Spleen (tissue), 11 donors: ENCODE measurements around the gene MRC1. TPM values are rescaled to one million over a fixed set of nuclear protein-coding genes. Genes with fewer than 3 reads are reported as not detected.

Experiments
- DNase-seq: peaks from one replicate; pipeline ENCODE4 v3.0.0-alpha.2; 2020
- H3K27ac ChIP-seq, 8 donors: fragments of 200-600 bp; sonication (generic) in 7 of 8; 1 replicate in 4 of 8; 2 replicates in 4 of 8; pipeline versions ENCODE4 v1.5.0 to v1.8.0; 2016 to 2021; ENCODE audit warnings: inconsistent platforms in 4 of 8, mild to moderate bottlenecking in 4 of 8, moderate library complexity in 1 of 8
- H3K27me3 ChIP-seq, 7 donors: fragments of 200-600 bp; sonication (generic) in 6 of 7; replicated peaks in 1 of 7; 1 replicate in 4 of 7; 2 replicates in 3 of 7; pipeline versions ENCODE4 v1.5.0 to v1.8.0; 2016 to 2021; ENCODE audit warnings: inconsistent platforms in 3 of 7, mild to moderate bottlenecking in 1 of 7
- H3K36me3 ChIP-seq, 6 donors: fragments of 200-600 bp; sonication (generic) in 5 of 6; 1 replicate in 4 of 6; 2 replicates in 2 of 6; pipeline versions ENCODE4 v1.5.0 to v1.8.0; 2016 to 2021; ENCODE audit warnings: inconsistent platforms in 2 of 6
- H3K4me1 ChIP-seq, 6 donors: fragments of 200-600 bp; sonication (generic) in 5 of 6; 1 replicate in 3 of 6; 2 replicates in 3 of 6; pipeline versions ENCODE4 v1.5.0 to v1.8.0; 2016 to 2021; ENCODE audit warnings: inconsistent platforms in 3 of 6
- H3K4me3 ChIP-seq, 8 donors: fragments of 200-600 bp; sonication (generic) in 7 of 8; 1 replicate in 4 of 8; 2 replicates in 4 of 8; pipeline versions ENCODE4 v1.5.0 to v1.8.0; 2016 to 2021; ENCODE audit warnings: inconsistent platforms in 4 of 8, mild to moderate bottlenecking in 4 of 8, moderate library complexity in 2 of 8
- H3K9me3 ChIP-seq, 8 donors: fragments of 200-600 bp; sonication (generic) in 7 of 8; 1 replicate in 4 of 8; 2 replicates in 4 of 8; pipeline versions ENCODE4 v1.5.0 to v1.8.0; 2016 to 2021; ENCODE audit warnings: inconsistent platforms in 4 of 8
- POLR2A ChIP-seq, 3 donors: fragments of 450-650 bp; IDR thresholded peaks; one replicate each; pipeline ENCODE4 v1.5.1; 2017; ENCODE audit warnings: antibody characterized with exemption in 3 of 3, mild to moderate bottlenecking in 1 of 3
- POLR2AphosphoS5 ChIP-seq, 3 donors: sonication (generic); formaldehyde crosslinking; IDR thresholded peaks; one replicate each; pipeline ENCODE4 v1.5.1; 2017; ENCODE audit warnings: antibody characterized with exemption in 3 of 3
- WGBS, 5 donors: extraction: QIAGEN DNeasy Blood & Tissue Kit in 3 of 5; methylation state at CpG; one replicate each; pipeline versions ENCODE4 v1.1.5 to v1.1.7; 2013 to 2018; 5-methylcytosine and 5-hydroxymethylcytosine counted together
- intact Hi-C: fragments of 100-400 bp; cut with DNase I; formaldehyde crosslinking; loops from one replicate; pipeline ENCODE4 v1.15.0; 2023; ENCODE audit warnings: low total_unique reads
- polyA plus RNA-seq, 3 donors: library from polyadenylated mRNA; stranded (reverse); fragments of 200-250 nt; gene quantifications; one replicate each; pipeline ENCODE4 v1.2.1, GENCODE V29; 2013
- total RNA-seq, 7 donors: library from RNA; depleted of rRNA in 3 of 7; stranded (reverse); fragments of >200 nt in 3 of 7; fragmentation: NEBNext Ultra II Directional in 4 of 7; extraction: Animal tissue kit (Norgen Biotek cat#: 25700) in 4 of 7; gene quantifications; one replicate each; pipeline versions ENCODE4 v1.1.0 to v1.2.1, GENCODE V29; 2016 to 2021
- TF ChIP-seq, protein P1 (sequence below), 11 experiments: fragments of 200-600 bp in 7 of 11; fragments of 450-650 bp in 4 of 11; sonication (generic) in 4 of 11; IDR thresholded peaks in 8 of 11; conservative IDR thresholded peaks in 3 of 11; 1 replicate in 7 of 11; 2 replicates in 4 of 11; pipeline versions ENCODE4 v1.4.0 to v1.8.0; 2016 to 2021; ENCODE audit warnings: antibody characterized with exemption in 11 of 11, inconsistent platforms in 4 of 11, mild to moderate bottlenecking in 1 of 11
- donor health status: healthy with polysubstance abuse.
- donor health status: DM: no; HTN: no; CAD: no; lungs with moderate emphysema.
- donor health status: DM: no; HTN: no; CAD: no.
- donor health status: Bipolar disorder and iron deficiency.
- donor health status: healthy.
- donor health status: DM: no; HTN: no; CAD: no.
- donor health status: DM: yes; HTN: yes; CAD: no.

Gene MRC1
- total and polyA plus RNA-seq, 10 donors: 9.9 to 370 (median 129) TPM

DNA sequence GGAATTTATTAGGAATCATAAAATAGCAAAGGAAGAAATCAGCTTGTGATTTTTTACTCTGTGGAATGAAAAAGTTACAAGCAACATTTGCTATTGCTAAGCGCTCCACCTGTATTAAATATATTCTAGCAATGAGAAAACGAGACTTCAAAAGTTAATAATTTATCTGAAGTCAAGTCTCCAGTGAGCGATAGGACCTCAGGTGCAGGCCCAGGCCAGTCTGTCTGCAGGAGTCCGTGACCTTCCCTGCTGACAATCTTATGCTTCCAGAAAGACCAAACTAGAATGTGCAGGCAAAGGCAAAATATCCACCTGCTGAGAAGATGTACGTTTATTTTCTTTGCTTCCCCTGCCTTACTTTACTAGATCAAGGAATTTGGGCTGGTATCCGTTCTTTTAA is 22.7 kb downstream of the MRC1 start:
- intact Hi-C loops: loop anchor here (10.0 kb wide), 1 partner anchor 87 kb away; no protein-coding TSS in a partner anchor
- Histone ChIP-seq H3K4me3 (no peak overlapping the region), H3K4me1 (peaks cover 0 to 25% (median 14%) of the 10 kb centered on the region in 6 donors), H3K36me3 (peaks cover 0 to 49% (median 0%) of the 10 kb centered on the region in 6 donors), H3K27me3 (peaks cover 0 to 1% (median 0%) of the 10 kb centered on the region in 7 donors), H3K27ac (no peak overlapping the region), H3K9me3 (no peaks in the 10 kb centered on the region)
- DNase-seq: no peak
- 88 to 96% (median 90%) methylated on average over 6 of the region's 6 CpGs for WGBS, 5 donors
- TF ChIP-seq, protein P1, sequence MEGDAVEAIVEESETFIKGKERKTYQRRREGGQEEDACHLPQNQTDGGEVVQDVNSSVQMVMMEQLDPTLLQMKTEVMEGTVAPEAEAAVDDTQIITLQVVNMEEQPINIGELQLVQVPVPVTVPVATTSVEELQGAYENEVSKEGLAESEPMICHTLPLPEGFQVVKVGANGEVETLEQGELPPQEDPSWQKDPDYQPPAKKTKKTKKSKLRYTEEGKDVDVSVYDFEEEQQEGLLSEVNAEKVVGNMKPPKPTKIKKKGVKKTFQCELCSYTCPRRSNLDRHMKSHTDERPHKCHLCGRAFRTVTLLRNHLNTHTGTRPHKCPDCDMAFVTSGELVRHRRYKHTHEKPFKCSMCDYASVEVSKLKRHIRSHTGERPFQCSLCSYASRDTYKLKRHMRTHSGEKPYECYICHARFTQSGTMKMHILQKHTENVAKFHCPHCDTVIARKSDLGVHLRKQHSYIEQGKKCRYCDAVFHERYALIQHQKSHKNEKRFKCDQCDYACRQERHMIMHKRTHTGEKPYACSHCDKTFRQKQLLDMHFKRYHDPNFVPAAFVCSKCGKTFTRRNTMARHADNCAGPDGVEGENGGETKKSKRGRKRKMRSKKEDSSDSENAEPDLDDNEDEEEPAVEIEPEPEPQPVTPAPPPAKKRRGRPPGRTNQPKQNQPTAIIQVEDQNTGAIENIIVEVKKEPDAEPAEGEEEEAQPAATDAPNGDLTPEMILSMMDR (IDR thresholded peaks at IDR 0.05 in 8 of 11, conservative IDR thresholded peaks at IDR 0.05 in 3 of 11): no peak
- no peak for TF ChIP-seq POLR2A (IDR thresholded peaks at IDR 0.05)
- no peak for TF ChIP-seq POLR2AphosphoS5 (IDR thresholded peaks at IDR 0.05)

DNA sequence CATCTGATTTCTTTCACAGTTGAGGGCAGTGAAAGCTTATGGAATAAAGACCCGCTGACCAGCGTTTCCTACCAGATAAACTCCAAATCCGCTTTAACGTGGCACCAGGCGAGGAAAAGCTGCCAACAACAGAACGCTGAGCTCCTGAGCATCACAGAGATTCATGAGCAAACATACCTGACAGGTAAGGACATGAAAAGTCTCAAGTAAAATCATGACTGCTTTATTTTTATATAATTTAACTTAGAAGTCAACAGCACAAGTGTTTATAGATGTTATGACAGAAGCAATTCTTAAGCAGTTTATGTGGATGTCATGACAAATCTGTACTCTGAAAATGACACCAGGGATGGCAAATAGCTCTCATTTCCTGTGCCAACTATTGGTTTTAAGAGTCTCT is 24.5 kb downstream of the MRC1 start:
- WGBS, 5 donors: 87 to 96% (median 94%) methylated on average over 6 of the region's 6 CpGs
- Histone ChIP-seq H3K9me3 (no peaks in the 10 kb centered on the region), H3K27me3 (peaks cover 0 to 4% (median 0%) of the 10 kb centered on the region in 7 donors), H3K4me3 (no peak overlapping the region), H3K4me1 (peaks cover 3 to 43% (median 30%) of the 10 kb centered on the region in 6 donors), H3K27ac (no peak overlapping the region), H3K36me3 (peaks cover 0 to 36% (median 0%) of the 10 kb centered on the region in 6 donors)
- no peak for TF ChIP-seq POLR2AphosphoS5 (IDR thresholded peaks at IDR 0.05)
- TF ChIP-seq POLR2A (IDR thresholded peaks at IDR 0.05): no peak
- TF ChIP-seq, protein P1 (IDR thresholded peaks at IDR 0.05 in 8 of 11, conservative IDR thresholded peaks at IDR 0.05 in 3 of 11): no peak
- intact Hi-C loops: loop anchor here (10.0 kb wide), 1 partner anchor 89 kb away; no protein-coding TSS in a partner anchor
- no peak for DNase-seq

DNA sequence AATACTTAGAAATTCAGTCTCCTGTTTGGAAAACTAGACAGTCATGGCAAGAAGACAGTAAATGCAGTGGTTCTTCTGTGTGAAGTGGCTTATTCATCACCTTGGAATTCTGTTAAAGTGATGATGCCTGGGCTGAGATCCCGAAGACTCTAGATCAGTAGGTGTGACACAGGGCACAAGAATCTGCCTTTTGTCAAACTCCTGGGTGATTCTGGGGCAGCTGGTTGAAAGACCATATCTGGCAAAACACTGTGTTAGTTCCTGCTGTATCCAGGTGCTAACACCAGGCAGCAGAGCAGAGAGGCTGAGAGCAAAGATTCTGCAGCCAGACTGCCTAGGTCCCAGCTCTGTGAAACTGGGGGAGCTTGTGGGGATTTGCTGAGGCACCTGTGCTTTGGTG is 26.5 kb downstream of the MRC1 start:
- H3K27me3 ChIP-seq: peaks cover 0 to 4% (median 0%) of the 10 kb centered on the region in 7 donors
- peaks cover 7 to 48% (median 33%) of the 10 kb centered on the region in 6 donors for H3K4me1 ChIP-seq
- H3K4me3 ChIP-seq: no peak overlapping the region
- H3K36me3 ChIP-seq: peaks cover 0 to 25% (median 0%) of the 10 kb centered on the region in 6 donors
- DNase-seq: no peak
- TF ChIP-seq POLR2AphosphoS5 (IDR thresholded peaks at IDR 0.05): no peak
- TF ChIP-seq, protein P1 (IDR thresholded peaks at IDR 0.05 in 8 of 11, conservative IDR thresholded peaks at IDR 0.05 in 3 of 11): no peak
- TF ChIP-seq POLR2A (IDR thresholded peaks at IDR 0.05): no peak
- 73 to 89% (median 83%) methylated on average over 1 of the region's 1 CpG for WGBS, 5 donors
- intact Hi-C loops: loop anchor here (10.0 kb wide), 1 partner anchor 91 kb away; no protein-coding TSS in a partner anchor
- peak overlapping the region in 6 of 8 donors; percentile 1 to 74 (median 67) for H3K27ac ChIP-seq
- H3K9me3 ChIP-seq: no peaks in the 10 kb centered on the region

DNA sequence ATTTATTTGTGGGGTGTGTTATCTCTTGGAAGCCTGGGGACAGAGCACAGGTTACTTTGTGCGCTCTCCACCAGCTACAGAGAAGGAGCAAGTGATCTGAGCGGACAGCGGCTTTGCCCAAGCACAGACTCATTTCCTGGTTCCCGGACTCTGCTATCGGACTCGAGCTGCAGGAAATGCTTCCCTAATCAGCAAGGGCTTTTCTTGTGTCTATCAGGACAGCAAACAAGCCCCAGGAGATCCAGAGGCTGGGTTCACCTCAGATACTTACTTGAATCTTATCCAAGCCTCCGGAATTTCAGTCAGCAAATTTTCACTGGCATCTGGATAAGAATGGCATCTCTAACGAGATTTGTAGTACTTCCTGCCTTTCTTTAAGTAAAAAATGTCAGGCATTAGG is 27.8 kb downstream of the MRC1 start:
- peak in 2 of 3 donors; percentile 45 to 67 for TF ChIP-seq POLR2AphosphoS5 (IDR thresholded peaks at IDR 0.05)
- no peak for TF ChIP-seq POLR2A (IDR thresholded peaks at IDR 0.05)
- TF ChIP-seq, protein P1 (IDR thresholded peaks at IDR 0.05 in 8 of 11, conservative IDR thresholded peaks at IDR 0.05 in 3 of 11): no peak
- 12 to 32% (median 24%) methylated on average over 8 of the region's 8 CpGs for WGBS, 5 donors
- Histone ChIP-seq H3K36me3 (peaks cover 0 to 25% (median 0%) of the 10 kb centered on the region in 6 donors), H3K4me1 (peaks cover 7 to 39% (median 31%) of the 10 kb centered on the region in 6 donors), H3K27me3 (peaks cover 0 to 4% (median 0%) of the 10 kb centered on the region in 7 donors), H3K4me3 (peak overlapping the region in 2 of 8 donors; percentile 4 to 5), H3K9me3 (no peaks in the 10 kb centered on the region), H3K27ac (peak overlapping the region in 7 of 8 donors; percentile 45 to 74 (median 69))
- DNase-seq: no peak
- intact Hi-C loops: loop anchor here (10.0 kb wide), 1 partner anchor 92 kb away; no protein-coding TSS in a partner anchor
